ENCODE results near the gene ABCD4.
"Not testable (repeated sequence)": the region's sequence is repeated elsewhere in the genome, so short reads cannot be mapped to it uniquely, and the experiment has no call there.

The ABCD4 gene

DNA sequence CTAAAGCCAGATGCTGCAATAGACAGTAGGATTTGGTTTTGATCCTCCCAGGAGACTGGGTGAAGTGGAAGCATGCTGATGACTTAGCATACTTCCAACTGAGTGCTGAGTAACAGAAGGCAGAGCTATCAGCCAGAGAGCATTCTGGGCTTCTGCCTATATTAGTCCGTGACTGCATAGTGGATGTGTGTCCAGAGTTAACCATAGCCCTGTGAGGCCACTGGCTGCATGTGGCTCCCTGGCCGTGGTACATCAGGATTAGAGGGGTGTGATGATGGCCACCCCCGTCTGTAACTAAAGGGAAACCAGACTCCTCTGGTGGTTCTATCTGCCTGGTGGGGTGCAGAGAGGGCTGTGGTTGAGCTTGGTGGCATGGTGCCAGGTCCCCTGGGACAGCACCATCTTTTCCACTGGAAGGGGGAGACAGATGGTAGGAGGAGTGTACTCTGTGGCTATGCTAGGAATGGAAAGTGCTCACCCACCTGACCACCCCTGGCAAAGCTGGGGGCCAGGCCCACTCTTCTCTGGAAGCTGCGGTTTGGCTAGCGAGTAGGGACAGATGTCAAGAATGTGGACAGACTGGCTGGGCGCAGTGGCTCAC, 27.4 kb downstream of the ABCD4 start:
- no peak for DNase-seq (ENCODE audit: low read depth in 1 of 2, low spot score in 1 of 2)
- TF ChIP-seq, protein P1, sequence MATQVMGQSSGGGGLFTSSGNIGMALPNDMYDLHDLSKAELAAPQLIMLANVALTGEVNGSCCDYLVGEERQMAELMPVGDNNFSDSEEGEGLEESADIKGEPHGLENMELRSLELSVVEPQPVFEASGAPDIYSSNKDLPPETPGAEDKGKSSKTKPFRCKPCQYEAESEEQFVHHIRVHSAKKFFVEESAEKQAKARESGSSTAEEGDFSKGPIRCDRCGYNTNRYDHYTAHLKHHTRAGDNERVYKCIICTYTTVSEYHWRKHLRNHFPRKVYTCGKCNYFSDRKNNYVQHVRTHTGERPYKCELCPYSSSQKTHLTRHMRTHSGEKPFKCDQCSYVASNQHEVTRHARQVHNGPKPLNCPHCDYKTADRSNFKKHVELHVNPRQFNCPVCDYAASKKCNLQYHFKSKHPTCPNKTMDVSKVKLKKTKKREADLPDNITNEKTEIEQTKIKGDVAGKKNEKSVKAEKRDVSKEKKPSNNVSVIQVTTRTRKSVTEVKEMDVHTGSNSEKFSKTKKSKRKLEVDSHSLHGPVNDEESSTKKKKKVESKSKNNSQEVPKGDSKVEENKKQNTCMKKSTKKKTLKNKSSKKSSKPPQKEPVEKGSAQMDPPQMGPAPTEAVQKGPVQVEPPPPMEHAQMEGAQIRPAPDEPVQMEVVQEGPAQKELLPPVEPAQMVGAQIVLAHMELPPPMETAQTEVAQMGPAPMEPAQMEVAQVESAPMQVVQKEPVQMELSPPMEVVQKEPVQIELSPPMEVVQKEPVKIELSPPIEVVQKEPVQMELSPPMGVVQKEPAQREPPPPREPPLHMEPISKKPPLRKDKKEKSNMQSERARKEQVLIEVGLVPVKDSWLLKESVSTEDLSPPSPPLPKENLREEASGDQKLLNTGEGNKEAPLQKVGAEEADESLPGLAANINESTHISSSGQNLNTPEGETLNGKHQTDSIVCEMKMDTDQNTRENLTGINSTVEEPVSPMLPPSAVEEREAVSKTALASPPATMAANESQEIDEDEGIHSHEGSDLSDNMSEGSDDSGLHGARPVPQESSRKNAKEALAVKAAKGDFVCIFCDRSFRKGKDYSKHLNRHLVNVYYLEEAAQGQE (IDR thresholded peaks at IDR 0.05; ENCODE audit: insufficient replicate concordance, low read depth) = no peak
- no peak for TF ChIP-seq POLR2AphosphoS5 (IDR thresholded peaks at IDR 0.05; ENCODE audit: low read depth)
- TF ChIP-seq, protein P2, sequence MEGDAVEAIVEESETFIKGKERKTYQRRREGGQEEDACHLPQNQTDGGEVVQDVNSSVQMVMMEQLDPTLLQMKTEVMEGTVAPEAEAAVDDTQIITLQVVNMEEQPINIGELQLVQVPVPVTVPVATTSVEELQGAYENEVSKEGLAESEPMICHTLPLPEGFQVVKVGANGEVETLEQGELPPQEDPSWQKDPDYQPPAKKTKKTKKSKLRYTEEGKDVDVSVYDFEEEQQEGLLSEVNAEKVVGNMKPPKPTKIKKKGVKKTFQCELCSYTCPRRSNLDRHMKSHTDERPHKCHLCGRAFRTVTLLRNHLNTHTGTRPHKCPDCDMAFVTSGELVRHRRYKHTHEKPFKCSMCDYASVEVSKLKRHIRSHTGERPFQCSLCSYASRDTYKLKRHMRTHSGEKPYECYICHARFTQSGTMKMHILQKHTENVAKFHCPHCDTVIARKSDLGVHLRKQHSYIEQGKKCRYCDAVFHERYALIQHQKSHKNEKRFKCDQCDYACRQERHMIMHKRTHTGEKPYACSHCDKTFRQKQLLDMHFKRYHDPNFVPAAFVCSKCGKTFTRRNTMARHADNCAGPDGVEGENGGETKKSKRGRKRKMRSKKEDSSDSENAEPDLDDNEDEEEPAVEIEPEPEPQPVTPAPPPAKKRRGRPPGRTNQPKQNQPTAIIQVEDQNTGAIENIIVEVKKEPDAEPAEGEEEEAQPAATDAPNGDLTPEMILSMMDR (IDR thresholded peaks at IDR 0.05; ENCODE audit: insufficient read depth, low read length) = no peak
- TF ChIP-seq SPI1 (IDR thresholded peaks at IDR 0.05; ENCODE audit: borderline replicate concordance, low read depth) = no peak
- no peak for TF ChIP-seq GABPA (IDR thresholded peaks at IDR 0.05; ENCODE audit: low read depth)
- H3K4me3 ChIP-seq (replicated peaks; ENCODE audit: insufficient read depth, low read length) = no peak overlapping the region
- H3K27me3 ChIP-seq (ENCODE audit: insufficient read depth, poor library complexity, severe bottlenecking) = no peaks in the 10 kb centered on the region
- H3K27ac ChIP-seq (replicated peaks) = no peak overlapping the region

DNA sequence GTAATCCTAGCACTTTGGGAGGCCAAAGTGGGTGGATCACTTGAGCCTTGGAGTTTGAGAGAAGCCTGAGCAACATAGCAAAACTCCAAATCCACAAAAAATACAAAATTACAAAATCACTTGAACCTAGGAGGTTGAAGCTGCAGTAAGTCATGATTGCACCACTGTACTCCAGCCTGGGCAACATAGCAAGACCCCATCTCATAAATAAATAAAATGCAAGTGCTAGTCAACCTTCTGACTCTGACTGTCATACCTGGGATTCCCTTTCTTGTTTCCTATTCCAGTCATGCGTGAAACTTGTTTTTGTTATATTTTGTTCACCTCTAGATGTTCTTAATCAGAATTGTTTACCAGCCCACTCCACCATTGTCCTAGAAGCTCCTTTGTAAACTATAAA, 31.4 kb downstream of the ABCD4 start:
- DNase-seq (ENCODE audit: low read depth in 1 of 2, low spot score in 1 of 2) = no peak
- TF ChIP-seq POLR2AphosphoS5 (IDR thresholded peaks at IDR 0.05; ENCODE audit: low read depth) = no peak
- no peak overlapping the region for H3K4me3 ChIP-seq (replicated peaks; ENCODE audit: insufficient read depth, low read length)
- no peaks in the 10 kb centered on the region for H3K27me3 ChIP-seq (ENCODE audit: insufficient read depth, poor library complexity, severe bottlenecking)
- no peak overlapping the region for H3K27ac ChIP-seq (replicated peaks)

DNA sequence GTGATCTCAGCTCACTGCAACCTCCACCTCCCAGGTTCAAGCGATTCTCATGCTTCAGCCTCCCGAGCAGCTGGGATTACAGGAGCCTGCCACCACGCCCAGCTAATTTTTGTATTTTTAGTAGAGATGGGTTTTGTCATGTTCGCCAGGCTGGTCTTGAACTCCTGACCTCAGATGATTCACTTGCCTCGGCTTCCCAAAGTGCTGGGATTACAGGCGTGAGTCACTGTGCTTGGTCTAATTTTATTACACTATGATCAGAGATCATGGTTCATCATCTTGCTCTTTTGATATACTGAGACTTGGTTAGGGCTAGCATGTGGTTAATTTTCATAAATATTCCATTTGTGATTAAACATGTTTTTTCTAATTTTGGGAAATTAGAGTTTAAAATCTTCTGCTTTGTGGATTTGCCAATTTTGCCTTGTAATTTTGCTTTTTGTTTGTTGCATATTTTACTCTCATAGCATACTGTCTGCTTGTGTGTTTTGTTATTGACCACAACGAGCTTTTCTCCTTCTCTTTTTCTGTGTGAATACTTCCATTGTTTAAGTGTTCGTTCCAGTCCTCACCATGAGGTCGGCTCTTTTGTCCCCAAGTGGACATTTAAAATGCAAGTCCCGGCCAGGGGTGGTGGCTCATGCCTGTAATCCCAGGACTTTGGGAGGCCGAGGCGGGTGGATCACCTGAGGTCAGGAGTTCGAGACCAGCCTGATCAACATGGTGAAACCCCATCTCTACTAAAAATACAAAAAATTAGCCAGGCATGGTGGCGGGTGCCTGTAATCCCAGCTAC, 32.2 kb downstream of the ABCD4 start:
- not testable (repeated sequence) for H3K4me3 ChIP-seq (replicated peaks; ENCODE audit: insufficient read depth, low read length); H3K27me3 ChIP-seq (ENCODE audit: insufficient read depth, poor library complexity, severe bottlenecking); H3K27ac ChIP-seq (replicated peaks); DNase-seq (ENCODE audit: low read depth in 1 of 2, low spot score in 1 of 2)

DNA sequence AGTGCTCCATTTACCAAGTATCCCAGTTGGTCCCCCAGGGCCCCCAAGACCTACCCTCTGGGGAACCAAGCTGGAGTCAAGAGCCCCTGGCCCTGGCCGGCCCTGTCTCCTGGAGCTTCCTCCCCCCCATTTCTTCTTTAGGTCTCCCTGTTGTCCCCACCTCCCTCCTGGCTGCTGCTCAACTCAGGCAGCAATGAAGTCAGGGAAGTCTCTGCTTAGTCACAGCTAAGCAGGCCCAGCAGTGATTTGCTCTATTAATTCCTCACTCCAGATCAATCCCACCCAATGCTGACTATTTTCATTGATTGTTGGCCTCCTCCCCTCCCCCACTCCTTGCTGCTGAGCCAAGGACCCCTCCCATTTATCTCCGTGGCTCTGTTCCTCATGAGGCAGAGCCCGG, 35.1 kb downstream of the ABCD4 start:
- H3K27me3 ChIP-seq (ENCODE audit: insufficient read depth, poor library complexity, severe bottlenecking) = no peaks in the 10 kb centered on the region
- H3K27ac ChIP-seq (replicated peaks) = no peak overlapping the region
- no peak for DNase-seq (ENCODE audit: low read depth in 1 of 2, low spot score in 1 of 2)
- no peak overlapping the region for H3K4me3 ChIP-seq (replicated peaks; ENCODE audit: insufficient read depth, low read length)
- TF ChIP-seq GABPA (IDR thresholded peaks at IDR 0.05; ENCODE audit: low read depth) = no peak
- TF ChIP-seq, protein P2 (IDR thresholded peaks at IDR 0.05; ENCODE audit: insufficient read depth, low read length) = no peak
- TF ChIP-seq, protein P1 (IDR thresholded peaks at IDR 0.05; ENCODE audit: insufficient replicate concordance, low read depth) = no peak
- TF ChIP-seq SPI1 (IDR thresholded peaks at IDR 0.05; ENCODE audit: borderline replicate concordance, low read depth) = no peak
- TF ChIP-seq POLR2AphosphoS5 (IDR thresholded peaks at IDR 0.05; ENCODE audit: low read depth) = no peak

Data from HL-60 (cell line).